PC-3 (cell line): Measurements from ENCODE around the gene AACS. TPM values are rescaled to one million over a fixed set of nuclear protein-coding genes. Genes with fewer than 3 reads are reported as not detected.
"Not testable (repeated sequence)": the region's sequence is repeated elsewhere in the genome, so short reads cannot be mapped to it uniquely, and the experiment has no call there.

Source experiments
- ATAC-seq: fragments of 200-7000 bp; cut with Tn5 transposase; 2 replicates; pipeline ENCODE4 v1.9.1; 2020; ENCODE audit warnings: mild to moderate bottlenecking, moderate library complexity
- BruUV-seq: library from RNA; stranded (reverse); fragments of 400-500 nt; replicated peaks from 2 replicates; lab custom pipeline; 2021; lab: Mats Ljungman, UMichigan
- CTCF ChIA-PET: fragments of 300-600 bp; sonication (Branson Sonifier 250); formaldehyde crosslinking; loops from one replicate; lab custom pipeline; 2022; ENCODE audit warnings: antibody characterized with exemption; lab: Charles Lee
- POLR2A ChIA-PET: fragments of 300-600 bp; sonication (Branson Sonifier 250); formaldehyde crosslinking; loops from one replicate; lab custom pipeline; 2022; ENCODE audit warnings: antibody characterized with exemption; ENCODE audit not compliant: unreplicated experiment; lab: Charles Lee
- DNase-seq: peaks from one replicate; pipeline ENCODE4 v3.0.0-alpha.2; 2015
- H2AFZ ChIP-seq: fragments of 300-600 bp; sonication (generic); 2 replicates; pipeline ENCODE4 v1.6.0; 2016; ENCODE audit warnings: antibody characterized with exemption, low read length
- H3F3A ChIP-seq: fragments of 300-600 bp; sonication (generic); one replicate; pipeline ENCODE4 v1.6.0; 2017; ENCODE audit warnings: antibody characterized with exemption, low read length, control low read depth, mild to moderate bottlenecking; ENCODE audit not compliant: unreplicated experiment
- H3K27ac ChIP-seq: fragments of 300-600 bp; sonication (generic); 2 replicates; pipeline ENCODE4 v1.5.1; 2016; ENCODE audit warnings: mild to moderate bottlenecking, low read length
- H3K27me3 ChIP-seq: fragments of 300-600 bp; sonication (generic); 2 replicates; pipeline ENCODE4 v1.6.1; 2016; ENCODE audit warnings: low read length, mixed read lengths
- H3K36me3 ChIP-seq: fragments of 300-600 bp; sonication (generic); 2 replicates; pipeline ENCODE4 v1.6.1; 2016; ENCODE audit warnings: low read depth, mixed run types, low read length, mixed read lengths
- H3K4me1 ChIP-seq: fragments of 300-600 bp; sonication (generic); 2 replicates; pipeline ENCODE4 v1.5.1; 2016; ENCODE audit warnings: low read length; ENCODE audit not compliant: insufficient read depth
- H3K4me2 ChIP-seq: fragments of 300-600 bp; sonication (generic); 2 replicates; pipeline ENCODE4 v1.6.0; 2016; ENCODE audit warnings: low read length
- H3K4me3 ChIP-seq: fragments of 300-600 bp; sonication (generic); 2 replicates; pipeline ENCODE4 v1.5.1; 2016; ENCODE audit warnings: mild to moderate bottlenecking, low read length, mixed read lengths
- H3K79me2 ChIP-seq: fragments of 300-600 bp; sonication (generic); 2 replicates; pipeline ENCODE4 v1.6.1; 2017; ENCODE audit warnings: low read length, mixed read lengths
- H3K9ac ChIP-seq: fragments of 300-600 bp; sonication (generic); 2 replicates; pipeline ENCODE4 v1.6.0; 2016; ENCODE audit warnings: mild to moderate bottlenecking, low read length
- H3K9me2 ChIP-seq: fragments of 300-600 bp; sonication (generic); replicated peaks from 2 replicates; pipeline ENCODE4 v1.6.1; 2016; ENCODE audit warnings: mixed run types, low read length, mixed read lengths
- H3K9me3 ChIP-seq: fragments of 300-600 bp; sonication (generic); 2 replicates; pipeline ENCODE4 v1.6.1; 2016; ENCODE audit warnings: low read length, mixed read lengths
- H4K20me1 ChIP-seq: fragments of 300-600 bp; sonication (generic); 2 replicates; pipeline ENCODE4 v1.6.1; 2016; ENCODE audit warnings: low read length, mixed read lengths
- EZH2 ChIP-seq: fragments of 300-600 bp; sonication (generic); IDR thresholded peaks from one replicate; pipeline ENCODE4 v1.6.1; 2017; ENCODE audit warnings: antibody characterized with exemption, mild to moderate bottlenecking, low read length; ENCODE audit not compliant: unreplicated experiment
- EZH2phosphoT487 ChIP-seq: fragments of 300-600 bp; sonication (generic); IDR thresholded peaks from 2 replicates; pipeline ENCODE4 v1.6.1; 2018; ENCODE audit warnings: mild to moderate bottlenecking, antibody characterized with exemption, low read length, borderline replicate concordance
- intact Hi-C: fragments of 100-400 bp; cut with micrococcal nuclease; formaldehyde crosslinking; loops from 2 replicates; pipeline ENCODE4 v1.9.0; 2023
- total RNA-seq: library from RNA; depleted of rRNA; stranded (reverse); fragments of >200 nt; gene quantifications from 2 replicates; pipeline ENCODE4 v1.2.3, GENCODE V29; 2014
- TF ChIP-seq, protein P1 (sequence below): fragments of 300-600 bp; sonication (generic); conservative IDR thresholded peaks from 2 replicates; pipeline ENCODE4 v1.5.1; 2017; ENCODE audit warnings: antibody characterized with exemption, low read depth, mild to moderate bottlenecking, low read length

Gene AACS
- total RNA-seq, 1 experiment from 2014 or later = 31.9 TPM

DNA sequence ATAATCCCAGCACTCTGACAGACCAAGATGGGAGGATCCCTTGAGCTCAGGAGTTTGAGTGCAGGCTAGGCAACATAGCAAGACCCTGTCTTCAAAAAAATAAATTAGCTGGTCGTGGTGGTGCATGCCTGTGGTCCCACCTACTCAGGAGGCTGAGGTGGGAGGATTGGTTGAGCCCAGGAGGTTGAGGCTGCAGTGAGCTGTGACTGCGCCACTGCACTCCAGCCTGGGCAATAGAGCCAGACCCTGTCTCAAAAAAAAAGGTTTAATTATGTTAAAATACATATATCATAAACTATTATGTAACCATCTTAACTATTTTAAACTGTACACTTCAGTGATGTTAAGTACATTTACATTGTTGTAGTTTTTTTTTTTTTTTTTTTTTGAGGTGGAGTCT is 9.1 kb downstream of the AACS start:
- H3K79me2 ChIP-seq = peaks cover 27% of the 10 kb centered on the region
- H2AFZ ChIP-seq, CTCF ChIA-PET, DNase-seq, H3F3A ChIP-seq, H3K27me3 ChIP-seq, H3K27ac ChIP-seq, intact Hi-C loops, H3K4me2 ChIP-seq, ATAC-seq, H3K9me2 ChIP-seq, BruUV-seq, H3K4me1 ChIP-seq, H3K9me3 ChIP-seq, H3K9ac ChIP-seq, H4K20me1 ChIP-seq, H3K4me3 ChIP-seq, POLR2A ChIA-PET: not testable (repeated sequence)
- H3K36me3 ChIP-seq = peaks cover 27% of the 10 kb centered on the region

DNA sequence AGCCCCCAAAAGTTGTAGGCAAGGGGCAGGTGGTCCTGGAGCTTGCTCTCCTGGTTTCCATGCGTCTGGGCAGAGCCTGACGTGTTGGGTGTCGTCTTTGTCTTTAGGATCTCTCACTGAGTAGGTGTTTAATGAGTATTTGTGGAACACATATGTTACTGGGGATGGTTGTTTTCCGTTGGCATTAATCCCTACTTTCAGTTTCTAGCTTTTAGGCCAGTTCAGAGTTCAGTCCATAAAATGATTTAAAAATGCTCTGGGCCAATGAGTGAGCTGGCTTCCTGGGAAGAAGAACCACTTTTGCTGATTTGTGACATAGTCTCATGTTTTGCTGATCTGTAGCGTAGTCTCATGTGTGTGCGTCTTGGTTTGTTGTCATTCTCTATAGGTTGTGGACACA is 10.9 kb downstream of the AACS start:
- Histone ChIP-seq H3K4me3 (no peak overlapping the region), H2AFZ (no peak overlapping the region), H3K9me3 (no peaks in the 10 kb centered on the region), H3K79me2 (peaks cover 9% of the 10 kb centered on the region), H3K9me2 (no peaks in the 10 kb centered on the region), H3K9ac (no peak overlapping the region), H3K4me2 (no peak overlapping the region), H3K27me3 (no peaks in the 10 kb centered on the region), H4K20me1 (no peaks in the 10 kb centered on the region), H3K27ac (no peak overlapping the region), H3K36me3 (peaks cover 33% of the 10 kb centered on the region), H3F3A (no peaks in the 10 kb centered on the region), H3K4me1 (no peaks in the 10 kb centered on the region)
- ChIA-PET POLR2A (no interaction called here), CTCF (no interaction called here)
- DNase-seq = no peak
- ATAC-seq = no peak
- TF ChIP-seq, protein P1, sequence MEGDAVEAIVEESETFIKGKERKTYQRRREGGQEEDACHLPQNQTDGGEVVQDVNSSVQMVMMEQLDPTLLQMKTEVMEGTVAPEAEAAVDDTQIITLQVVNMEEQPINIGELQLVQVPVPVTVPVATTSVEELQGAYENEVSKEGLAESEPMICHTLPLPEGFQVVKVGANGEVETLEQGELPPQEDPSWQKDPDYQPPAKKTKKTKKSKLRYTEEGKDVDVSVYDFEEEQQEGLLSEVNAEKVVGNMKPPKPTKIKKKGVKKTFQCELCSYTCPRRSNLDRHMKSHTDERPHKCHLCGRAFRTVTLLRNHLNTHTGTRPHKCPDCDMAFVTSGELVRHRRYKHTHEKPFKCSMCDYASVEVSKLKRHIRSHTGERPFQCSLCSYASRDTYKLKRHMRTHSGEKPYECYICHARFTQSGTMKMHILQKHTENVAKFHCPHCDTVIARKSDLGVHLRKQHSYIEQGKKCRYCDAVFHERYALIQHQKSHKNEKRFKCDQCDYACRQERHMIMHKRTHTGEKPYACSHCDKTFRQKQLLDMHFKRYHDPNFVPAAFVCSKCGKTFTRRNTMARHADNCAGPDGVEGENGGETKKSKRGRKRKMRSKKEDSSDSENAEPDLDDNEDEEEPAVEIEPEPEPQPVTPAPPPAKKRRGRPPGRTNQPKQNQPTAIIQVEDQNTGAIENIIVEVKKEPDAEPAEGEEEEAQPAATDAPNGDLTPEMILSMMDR = no peak
- TF ChIP-seq EZH2 = no peak
- no peak for TF ChIP-seq EZH2phosphoT487
- no TSS peak for BruUV-seq
- intact Hi-C loops = no loop called here

DNA sequence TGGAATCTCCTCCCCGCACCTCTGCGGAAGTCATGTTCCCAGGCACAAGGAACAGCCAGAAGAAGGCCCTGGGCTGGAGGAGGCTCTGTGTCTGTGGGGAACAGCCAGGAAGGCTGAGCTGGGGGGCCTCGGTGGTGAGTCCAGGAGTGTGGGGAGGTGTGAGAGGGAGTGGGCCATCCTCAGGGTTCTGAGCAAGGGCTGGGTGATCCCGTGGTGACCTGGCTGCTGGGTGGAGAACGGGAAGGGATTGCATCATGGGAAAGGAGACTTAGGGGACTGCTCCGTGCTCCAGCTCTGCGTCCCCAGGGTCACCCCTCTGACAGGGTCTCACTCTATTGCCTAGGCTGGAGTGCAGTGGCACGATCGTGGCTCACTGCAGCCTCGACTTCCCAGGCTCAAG is 13.8 kb downstream of the AACS start:
- no peak overlapping the region for H3K27ac ChIP-seq
- no peaks in the 10 kb centered on the region for H4K20me1 ChIP-seq
- BruUV-seq = no TSS peak
- H3K9me2 ChIP-seq = no peaks in the 10 kb centered on the region
- H3K9ac ChIP-seq = no peak overlapping the region
- ATAC-seq = no peak
- no peak overlapping the region for H3K4me2 ChIP-seq
- H3K27me3 ChIP-seq = no peaks in the 10 kb centered on the region
- TF ChIP-seq EZH2 = no peak
- no peak for TF ChIP-seq EZH2phosphoT487
- TF ChIP-seq, protein P1 = no peak
- H3K9me3 ChIP-seq = no peaks in the 10 kb centered on the region
- H3K36me3 ChIP-seq = peaks cover 33% of the 10 kb centered on the region
- POLR2A ChIA-PET = no interaction called here
- no peaks in the 10 kb centered on the region for H3K79me2 ChIP-seq
- no peak for DNase-seq
- no peaks in the 10 kb centered on the region for H3K4me1 ChIP-seq
- H2AFZ ChIP-seq = no peak overlapping the region
- intact Hi-C loops = no loop called here
- H3K4me3 ChIP-seq = no peak overlapping the region
- CTCF ChIA-PET = no interaction called here
- no peaks in the 10 kb centered on the region for H3F3A ChIP-seq
